GM12873 (cell line): Measurements from ENCODE around the gene PIK3CA.

Experiments
- TF ChIP-seq, protein P1 (sequence below): IDR thresholded peaks from 2 replicates; pipeline ENCODE4 v1.5.1; 2012; ENCODE audit warnings: low read depth, mild to moderate bottlenecking, moderate library complexity, low read length, control low read depth; ENCODE audit not compliant: insufficient read depth; ENCODE audit errors: missing control alignments

Gene PIK3CA

DNA sequence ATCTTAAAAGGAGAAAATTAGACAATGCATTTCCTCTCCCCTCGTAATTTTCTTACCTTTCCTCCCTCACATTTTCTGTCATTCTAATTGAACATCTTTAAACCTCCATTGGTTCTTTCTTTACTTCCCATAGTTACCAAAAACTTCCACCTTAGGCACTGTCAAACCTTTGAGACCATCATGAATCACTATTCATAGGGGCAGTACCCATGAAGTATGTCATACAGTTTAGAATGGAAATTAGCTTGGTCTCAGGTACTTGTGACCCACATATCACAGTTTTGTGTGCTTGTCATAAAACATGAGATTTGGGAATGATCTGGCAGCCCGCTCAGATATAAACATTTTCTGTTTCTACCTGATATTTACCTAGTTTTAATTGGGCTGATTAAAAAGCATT, 52.6 kb downstream of the PIK3CA start:
- TF ChIP-seq, protein P1, sequence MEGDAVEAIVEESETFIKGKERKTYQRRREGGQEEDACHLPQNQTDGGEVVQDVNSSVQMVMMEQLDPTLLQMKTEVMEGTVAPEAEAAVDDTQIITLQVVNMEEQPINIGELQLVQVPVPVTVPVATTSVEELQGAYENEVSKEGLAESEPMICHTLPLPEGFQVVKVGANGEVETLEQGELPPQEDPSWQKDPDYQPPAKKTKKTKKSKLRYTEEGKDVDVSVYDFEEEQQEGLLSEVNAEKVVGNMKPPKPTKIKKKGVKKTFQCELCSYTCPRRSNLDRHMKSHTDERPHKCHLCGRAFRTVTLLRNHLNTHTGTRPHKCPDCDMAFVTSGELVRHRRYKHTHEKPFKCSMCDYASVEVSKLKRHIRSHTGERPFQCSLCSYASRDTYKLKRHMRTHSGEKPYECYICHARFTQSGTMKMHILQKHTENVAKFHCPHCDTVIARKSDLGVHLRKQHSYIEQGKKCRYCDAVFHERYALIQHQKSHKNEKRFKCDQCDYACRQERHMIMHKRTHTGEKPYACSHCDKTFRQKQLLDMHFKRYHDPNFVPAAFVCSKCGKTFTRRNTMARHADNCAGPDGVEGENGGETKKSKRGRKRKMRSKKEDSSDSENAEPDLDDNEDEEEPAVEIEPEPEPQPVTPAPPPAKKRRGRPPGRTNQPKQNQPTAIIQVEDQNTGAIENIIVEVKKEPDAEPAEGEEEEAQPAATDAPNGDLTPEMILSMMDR: no peak

DNA sequence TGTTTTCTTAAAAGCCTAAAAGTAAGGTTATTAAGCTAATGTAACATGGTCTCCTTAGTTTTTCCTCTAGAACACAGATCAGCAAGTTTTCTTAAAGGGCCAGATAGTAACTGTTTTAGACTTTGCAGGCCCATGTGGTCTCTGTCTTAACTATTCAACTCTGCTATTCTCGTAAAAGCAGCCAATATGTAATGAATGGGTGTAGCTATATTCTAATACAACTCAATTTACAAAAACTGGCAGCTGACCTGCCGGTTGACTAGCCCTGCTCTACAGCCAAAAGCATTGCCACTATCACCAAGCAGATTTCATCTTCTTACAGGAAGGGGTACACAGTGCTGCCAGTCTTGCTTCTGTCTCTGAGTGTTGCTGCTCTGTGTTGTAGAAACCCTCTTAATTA, 75.4 kb downstream of the PIK3CA start:
- TF ChIP-seq, protein P1: no peak

DNA sequence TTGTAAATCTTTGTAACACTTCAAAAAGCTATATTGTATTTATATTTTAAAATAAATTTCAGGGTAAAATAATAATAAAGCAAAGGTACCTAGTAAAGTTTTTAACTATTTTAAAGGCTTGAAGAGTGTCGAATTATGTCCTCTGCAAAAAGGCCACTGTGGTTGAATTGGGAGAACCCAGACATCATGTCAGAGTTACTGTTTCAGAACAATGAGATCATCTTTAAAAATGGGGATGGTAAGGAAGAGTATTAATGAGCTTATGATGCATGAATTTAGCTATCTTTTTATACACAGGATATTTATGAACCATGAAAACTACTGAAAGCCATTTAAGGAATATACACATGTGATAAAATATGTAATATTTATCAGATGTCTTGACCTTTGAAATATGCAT, 76.4 kb downstream of the PIK3CA start:
- TF ChIP-seq, protein P1: no peak

DNA sequence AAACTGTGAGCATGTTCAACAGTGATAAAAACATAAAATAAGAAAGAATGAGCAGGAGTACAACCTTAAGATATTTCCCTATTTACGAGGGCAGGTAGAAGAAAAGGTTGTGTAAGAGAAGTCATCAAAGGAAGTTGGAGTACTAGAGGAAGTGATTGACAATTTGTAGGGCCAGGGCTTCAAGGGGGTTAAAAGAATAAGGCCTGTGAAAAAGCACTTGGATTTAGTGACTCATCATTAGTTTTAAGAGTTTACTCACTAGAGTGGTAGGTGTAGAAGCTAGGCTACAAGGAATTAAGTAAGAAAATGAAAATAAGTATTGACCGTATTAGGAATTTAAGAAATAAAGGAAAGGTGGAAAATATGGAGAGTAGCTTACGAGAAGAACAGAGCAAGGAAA, 79.2 kb downstream of the PIK3CA start:
- TF ChIP-seq, protein P1: no peak

DNA sequence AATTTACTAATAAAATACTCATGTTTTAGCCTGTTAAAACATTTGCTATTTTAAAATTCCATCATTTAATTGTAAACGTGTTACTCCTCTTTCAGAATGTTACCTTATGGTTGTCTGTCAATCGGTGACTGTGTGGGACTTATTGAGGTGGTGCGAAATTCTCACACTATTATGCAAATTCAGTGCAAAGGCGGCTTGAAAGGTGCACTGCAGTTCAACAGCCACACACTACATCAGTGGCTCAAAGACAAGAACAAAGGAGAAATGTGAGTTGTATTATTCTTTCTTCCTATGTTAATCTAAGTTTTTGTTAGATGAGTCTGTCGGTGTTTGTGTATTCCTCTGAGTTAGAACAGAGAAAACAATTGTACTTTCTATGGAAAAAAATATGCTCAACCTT, 81.0 kb downstream of the PIK3CA start:
- TF ChIP-seq, protein P1: no peak

DNA sequence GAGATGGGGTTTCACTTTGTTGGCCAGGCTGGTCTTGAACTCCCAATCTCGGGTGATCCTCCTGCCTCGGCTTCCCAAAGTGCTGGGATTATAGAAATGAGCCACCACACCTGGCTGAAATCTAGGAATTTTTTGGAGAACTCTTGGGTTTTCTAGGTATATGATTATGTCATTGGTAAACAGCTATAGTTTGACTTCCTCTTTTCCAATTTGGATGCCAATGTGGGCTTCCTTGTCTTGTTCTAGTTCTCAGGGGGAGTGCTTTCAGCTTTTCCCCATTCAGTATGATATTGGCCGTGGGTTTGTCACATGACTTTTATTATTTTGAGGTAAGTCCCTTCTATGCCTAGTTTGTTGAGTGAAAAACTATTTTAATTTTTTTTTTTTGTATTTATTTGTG, 84.9 kb downstream of the PIK3CA start:
- TF ChIP-seq, protein P1: no peak

DNA sequence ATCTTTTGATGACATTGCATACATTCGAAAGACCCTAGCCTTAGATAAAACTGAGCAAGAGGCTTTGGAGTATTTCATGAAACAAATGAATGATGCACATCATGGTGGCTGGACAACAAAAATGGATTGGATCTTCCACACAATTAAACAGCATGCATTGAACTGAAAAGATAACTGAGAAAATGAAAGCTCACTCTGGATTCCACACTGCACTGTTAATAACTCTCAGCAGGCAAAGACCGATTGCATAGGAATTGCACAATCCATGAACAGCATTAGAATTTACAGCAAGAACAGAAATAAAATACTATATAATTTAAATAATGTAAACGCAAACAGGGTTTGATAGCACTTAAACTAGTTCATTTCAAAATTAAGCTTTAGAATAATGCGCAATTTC, 86.0 kb downstream of the PIK3CA start:
- TF ChIP-seq, protein P1: no peak
